ENCODE measurements around the gene ALPI. TPM values are rescaled to one million over a fixed set of nuclear protein-coding genes. Genes with fewer than 3 reads are reported as not detected.

The ALPI gene
- total and polyA plus RNA-seq, 9 of the 15 experiments (the other 6 are each of a cell fraction or from before 2014, with no cell fraction given) = not detected

- ChIA-PET CTCF (ENCODE audit: low intra/inter-chr PET ratio) (no interaction called here), POLR2A (interaction anchor here (0.6 to 1.2 kb wide), 2 partner anchors 14 to 15 kb away, joined by 3 read pairs; no protein-coding TSS in a partner anchor)
- H3K4me1 ChIP-seq (replicated peaks in 1 of 2; ENCODE audit: control insufficient read depth in 2 of 2, insufficient read depth in 2 of 2, low read length in 2 of 2) = no peaks in the 10 kb centered on the region
- intact Hi-C loops (cut with micrococcal nuclease) = no loop called here
- BruUV-seq (replicated peaks) = no TSS peak
- WGBS (ENCODE audit: insufficient coverage, low coverage, missing lambda C conversion rate) = 10% methylated on average over 17 of the region's 24 CpGs
- no peak for FAIRE-seq
- H3K79me2 ChIP-seq (ENCODE audit: control insufficient read depth, insufficient read depth, low read length) = no peaks in the 10 kb centered on the region
- no peak overlapping the region for H2AFZ ChIP-seq (ENCODE audit: low read depth, low read length)
- H4K20me1 ChIP-seq (replicated peaks; ENCODE audit: control insufficient read depth, insufficient read depth, low read length) = no peaks in the 10 kb centered on the region
- no peak overlapping the region for H3K27ac ChIP-seq (ENCODE audit: extremely low read depth, low read depth, low read length)
- no peaks in the 10 kb centered on the region for H3K9me1 ChIP-seq (ENCODE audit: control insufficient read depth, insufficient read depth, low read length)
- no peaks in the 10 kb centered on the region for H3K36me3 ChIP-seq (ENCODE audit: control insufficient read depth, insufficient read depth, low read length)
- no peak overlapping the region for H3K9ac ChIP-seq (ENCODE audit: insufficient read depth in 1 of 2, low read depth in 2 of 2, low read length in 2 of 2)
- no peak overlapping the region for H3K4me3 ChIP-seq
- H3K27me3 ChIP-seq (ENCODE audit: control insufficient read depth in 2 of 2, insufficient read depth in 2 of 2, low read length in 2 of 2) = peaks cover 0 to 38% of the 10 kb centered on the region in 2 experiments; a peak in 2 of 5 replicates
- no peak for ATAC-seq
- in situ Hi-C loops (cut with MboI) = no loop called here
- H3K9me3 ChIP-seq (replicated peaks; ENCODE audit: control insufficient read depth, insufficient read depth, low read depth, low read length) = no peaks in the 10 kb centered on the region
- TF ChIP-seq MEF2D (tag; conservative IDR thresholded peaks at IDR 0.05; ENCODE audit: low read depth) (no peak), ARID3B (CRISPR knock-in tag; IDR thresholded peaks at IDR 0.05; ENCODE audit: borderline replicate concordance) (no peak), ESRRB (CRISPR knock-in tag; IDR thresholded peaks at IDR 0.05; ENCODE audit: borderline replicate concordance) (no peak), ZNF766 (CRISPR knock-in tag; conservative IDR thresholded peaks at IDR 0.05) (no peak), MNT (conservative IDR thresholded peaks at IDR 0.05) (no peak), BRF1 (IDR thresholded peaks at IDR 0.05; ENCODE audit: borderline replicate concordance, extremely low read depth, insufficient read length) (no peak), CEBPG (CRISPR knock-in tag; IDR thresholded peaks at IDR 0.05) (no peak), CEBPG (tag; conservative IDR thresholded peaks at IDR 0.05 in 1 of 2, IDR thresholded peaks at IDR 0.05 in 1 of 2) (no peak)
- no peak overlapping the region for H3K4me2 ChIP-seq (ENCODE audit: insufficient read depth, low read length)
- no peak for DNase-seq (ENCODE audit: extremely low read depth in 1 of 4, low spot score in 3 of 4)
Measured at GRCh38 chr2:232492963-232493700, 37.2 kb downstream of the ALPI start.

Measured in K562 (cell line).